HG03196 (cell line): ENCODE measurements around the gene ZNF253.
A peak's percentile ranks its signal among the peaks of the same experiment; 100 is the strongest.
"Not testable (repeated sequence)": the region's sequence is repeated elsewhere in the genome, so short reads cannot be mapped to it uniquely, and the experiment has no call there.

ENCODE experiments used
- ATAC-seq: cut with Tn5 transposase; IDR thresholded peaks from one replicate; pipeline ENCODE4 v1.9.1; 2021; ENCODE audit not compliant: unreplicated experiment

Gene ZNF253

DNA sequence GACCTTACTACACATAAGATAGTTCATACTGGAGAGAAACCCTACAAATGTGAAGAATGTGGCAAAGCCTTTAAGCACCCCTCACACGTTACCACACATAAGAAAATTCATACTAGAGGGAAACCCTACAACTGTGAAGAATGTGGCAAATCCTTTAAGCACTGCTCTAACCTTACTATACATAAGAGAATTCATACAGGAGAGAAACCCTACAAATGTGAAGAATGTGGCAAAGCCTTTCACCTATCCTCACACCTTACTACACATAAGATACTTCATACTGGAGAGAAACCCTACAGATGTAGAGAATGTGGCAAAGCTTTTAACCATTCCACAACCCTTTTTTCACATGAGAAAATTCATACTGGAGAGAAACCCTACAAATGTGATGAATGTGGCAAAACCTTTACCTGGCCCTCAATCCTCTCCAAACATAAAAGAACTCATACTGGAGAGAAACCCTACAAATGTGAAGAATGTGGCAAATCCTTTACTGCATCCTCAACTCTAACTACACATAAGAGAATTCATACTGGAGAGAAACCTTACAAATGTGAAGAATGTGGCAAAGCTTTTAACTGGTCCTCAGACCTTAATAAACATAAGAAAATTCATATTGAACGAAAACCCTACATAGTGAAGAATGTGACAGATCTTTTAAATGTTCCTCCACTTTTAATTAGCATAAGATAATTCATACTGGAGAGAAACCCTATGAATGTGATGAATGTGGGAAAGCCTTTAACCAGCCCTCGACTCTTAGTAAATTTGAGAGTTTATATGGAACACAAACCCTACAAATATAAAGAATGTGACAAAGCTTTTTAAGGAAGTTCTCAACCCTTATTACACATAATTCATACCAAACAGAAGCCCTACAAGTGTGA, 26.6 kb downstream of the ZNF253 start:
- not testable (repeated sequence) for ATAC-seq

DNA sequence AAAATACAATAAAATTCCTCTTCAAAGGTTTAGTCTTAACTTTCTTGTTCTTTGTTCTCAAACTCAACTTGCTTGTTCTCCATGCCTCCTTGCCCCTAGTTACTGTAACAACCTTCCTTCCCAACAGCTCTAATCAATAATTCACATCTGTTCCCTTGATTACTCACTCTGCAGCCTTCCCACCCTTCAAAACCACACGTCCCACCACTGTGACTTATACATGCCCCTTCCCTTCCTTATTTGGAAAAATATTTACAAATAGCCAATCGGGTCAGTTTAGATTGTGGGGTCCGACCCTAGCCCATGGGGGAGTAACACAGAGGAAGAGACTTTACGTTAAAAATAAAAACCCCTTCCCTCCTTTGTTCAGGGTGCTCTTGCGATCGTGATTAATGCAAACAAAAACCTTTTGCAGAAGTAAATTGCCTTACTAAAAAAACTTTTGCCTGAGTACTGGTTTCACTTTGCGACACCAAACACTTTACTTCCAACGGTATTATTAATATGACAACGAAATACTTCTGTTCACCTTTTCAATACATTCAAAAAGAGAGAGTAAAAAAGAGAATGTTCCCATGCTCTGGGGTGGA, 34.6 kb downstream of the ZNF253 start:
- ATAC-seq = peak; percentile 16

DNA sequence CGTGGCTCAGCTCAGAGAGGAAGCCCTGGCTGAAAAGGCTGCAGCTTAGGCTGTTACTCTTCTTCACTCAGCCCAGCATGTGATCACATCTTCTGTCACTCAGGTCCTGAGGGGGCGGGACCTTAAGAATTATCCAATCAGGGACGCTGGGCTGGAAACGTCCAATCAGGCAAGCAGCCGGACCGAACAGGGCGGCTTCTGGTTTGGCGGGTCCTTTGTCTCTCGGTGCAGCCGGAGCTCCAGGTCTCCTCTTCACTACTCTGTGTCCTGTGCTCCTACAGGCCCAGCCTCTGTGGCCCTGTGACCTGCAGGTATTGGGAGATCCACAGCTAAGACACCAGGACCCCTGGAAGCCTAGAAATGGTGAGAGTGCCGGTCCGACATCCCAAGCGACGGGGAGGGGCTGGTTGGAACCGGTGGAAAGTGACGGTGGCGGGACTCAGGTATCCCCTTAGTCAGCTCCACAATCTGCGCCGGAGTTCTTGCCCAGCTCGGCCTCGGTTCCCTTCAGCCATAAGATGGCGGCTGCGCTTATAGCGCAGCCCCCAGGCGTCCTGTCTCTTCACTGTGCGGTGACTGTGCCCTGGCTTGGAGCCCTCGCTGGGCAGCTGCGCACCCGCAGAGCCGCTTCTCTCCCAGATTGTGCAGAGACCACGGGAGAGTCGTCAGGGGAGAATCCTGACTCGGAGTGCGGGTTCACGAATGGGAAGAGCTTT, 35.2 kb downstream of the ZNF253 start, which contains the start of gene ZNF93:
Gene ZNF93 (plus strand): TSS at position 218 of the 716 bp plus-strand sequence. CDS start 143 bp downstream, at position 361.
- ATAC-seq = peak; percentile 90

DNA sequence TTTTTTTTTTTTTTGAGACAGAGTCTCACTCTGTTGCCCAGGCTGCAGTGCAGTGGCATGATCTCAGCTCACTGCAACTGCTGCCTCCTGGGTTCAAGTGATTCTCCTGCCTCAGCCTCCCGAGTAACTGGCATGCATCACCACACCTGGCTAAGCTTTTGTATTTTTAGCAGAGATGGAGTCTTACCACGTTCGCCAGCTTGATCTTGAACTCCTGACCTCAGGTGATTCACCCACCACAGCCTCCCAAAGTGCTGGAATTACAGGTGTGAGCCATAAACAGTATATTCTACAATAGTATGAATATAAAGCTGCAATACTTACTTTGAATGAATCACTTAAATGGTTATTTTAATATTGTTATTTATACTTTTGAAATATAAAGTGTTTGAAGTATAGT, 41.9 kb downstream of the ZNF253 start:
- ATAC-seq = not testable (repeated sequence)

DNA sequence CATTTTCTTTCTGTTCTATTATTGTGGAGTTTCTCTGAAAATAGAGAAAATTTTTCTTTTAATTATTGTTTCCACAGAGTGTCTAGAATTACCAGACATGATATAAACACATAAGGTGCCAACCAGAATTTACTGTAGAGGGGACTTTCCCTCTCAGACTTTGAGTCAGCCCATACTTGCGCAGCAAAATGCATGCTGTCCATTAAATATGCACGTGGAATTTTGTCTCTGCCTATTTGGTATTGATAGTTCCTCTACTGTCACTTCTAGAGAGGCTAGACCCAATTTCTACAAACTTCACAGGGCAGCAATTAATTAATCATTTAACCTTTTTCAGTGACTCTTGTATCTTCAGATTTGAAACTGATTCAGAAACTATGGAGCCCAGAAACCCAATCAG, 44.0 kb downstream of the ZNF253 start:
- no peak for ATAC-seq

DNA sequence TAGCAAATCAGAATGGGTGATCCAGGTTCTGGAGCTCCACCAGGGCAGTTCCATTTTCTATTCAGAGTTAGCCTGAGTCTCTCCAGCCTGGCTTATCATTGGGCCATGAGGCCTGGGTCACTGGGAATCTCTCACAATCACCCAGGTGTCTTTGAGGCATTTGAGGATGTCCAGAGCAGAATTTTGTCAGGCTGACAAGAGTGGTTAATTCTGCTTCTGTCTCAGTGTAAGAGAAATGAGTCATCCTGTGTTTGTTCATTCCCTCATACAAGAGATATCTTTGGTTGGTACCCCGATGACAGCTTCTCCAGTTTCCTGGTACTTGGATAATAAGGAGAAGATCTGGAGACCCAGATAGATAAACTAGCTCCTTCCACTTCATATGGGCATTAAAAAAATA, 45.5 kb downstream of the ZNF253 start:
- no peak for ATAC-seq

DNA sequence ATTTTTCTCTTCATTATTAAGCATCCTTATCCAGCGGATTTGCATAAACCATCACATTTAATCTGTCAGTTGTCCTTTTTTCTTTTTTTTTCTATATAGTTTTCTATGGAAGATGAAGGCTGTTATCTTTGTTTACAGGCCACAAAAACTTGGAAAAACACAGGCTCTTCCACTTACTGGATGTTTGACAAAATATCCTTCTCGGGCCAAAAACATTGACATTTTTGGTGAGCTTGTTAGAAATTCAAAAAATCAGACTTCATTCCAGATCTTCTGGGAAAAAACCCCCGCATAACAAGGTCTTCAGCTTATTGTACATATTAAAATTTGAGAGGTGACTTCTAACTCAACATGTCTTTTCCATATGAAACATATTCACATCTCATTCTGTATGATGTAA, 48.9 kb downstream of the ZNF253 start:
- ATAC-seq = no peak

DNA sequence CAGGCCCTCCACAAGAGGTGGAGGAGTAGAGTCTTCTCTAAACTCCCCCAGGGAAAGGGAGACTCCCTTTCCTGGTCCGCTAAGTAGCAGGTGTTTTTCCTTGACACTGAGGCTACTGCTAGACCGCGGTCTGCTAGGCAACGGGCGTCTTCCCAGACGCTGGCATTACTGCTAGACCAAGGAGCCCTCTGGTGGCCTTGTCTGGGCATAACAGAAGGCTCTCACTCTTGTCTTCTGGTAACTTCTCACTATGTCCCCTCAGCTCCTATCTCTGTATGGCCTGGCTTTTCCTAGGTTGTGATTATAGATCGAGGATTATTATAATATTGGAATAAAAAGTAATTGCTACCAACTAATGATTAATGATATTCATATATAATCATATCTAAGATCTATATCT, 64.7 kb downstream of the ZNF253 start:
- not testable (repeated sequence) for ATAC-seq

DNA sequence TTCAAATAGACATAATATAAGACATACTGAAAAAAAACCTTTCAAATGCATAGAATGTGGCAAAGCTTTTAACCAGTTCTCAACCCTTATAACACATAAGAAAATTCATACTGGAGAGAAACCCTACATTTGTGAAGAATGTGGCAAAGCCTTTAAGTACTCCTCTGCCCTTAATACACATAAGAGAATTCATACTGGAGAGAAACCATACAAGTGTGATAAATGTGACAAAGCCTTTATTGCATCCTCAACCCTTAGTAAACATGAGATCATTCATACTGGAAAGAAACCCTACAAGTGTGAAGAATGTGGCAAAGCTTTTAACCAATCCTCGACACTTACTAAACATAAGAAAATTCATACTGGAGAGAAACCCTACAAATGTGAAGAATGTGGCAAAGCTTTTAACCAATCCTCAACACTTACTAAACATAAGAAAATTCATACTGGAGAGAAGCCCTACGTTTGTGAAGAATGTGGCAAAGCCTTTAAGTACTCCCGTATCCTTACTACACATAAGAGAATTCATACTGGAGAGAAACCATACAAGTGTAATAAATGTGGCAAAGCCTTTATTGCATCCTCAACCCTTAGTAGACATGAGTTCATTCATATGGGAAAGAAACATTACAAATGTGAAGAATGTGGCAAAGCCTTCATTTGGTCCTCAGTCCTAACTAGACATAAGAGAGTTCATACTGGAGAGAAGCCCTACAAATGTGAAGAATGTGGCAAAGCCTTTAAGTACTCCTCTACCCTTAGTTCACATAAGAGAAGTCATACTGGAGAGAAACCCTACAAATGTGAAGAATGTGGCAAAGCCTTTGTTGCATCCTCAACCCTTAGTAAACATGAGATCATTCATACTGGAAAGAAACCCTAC, 68.0 kb downstream of the ZNF253 start:
- ATAC-seq = not testable (repeated sequence)

DNA sequence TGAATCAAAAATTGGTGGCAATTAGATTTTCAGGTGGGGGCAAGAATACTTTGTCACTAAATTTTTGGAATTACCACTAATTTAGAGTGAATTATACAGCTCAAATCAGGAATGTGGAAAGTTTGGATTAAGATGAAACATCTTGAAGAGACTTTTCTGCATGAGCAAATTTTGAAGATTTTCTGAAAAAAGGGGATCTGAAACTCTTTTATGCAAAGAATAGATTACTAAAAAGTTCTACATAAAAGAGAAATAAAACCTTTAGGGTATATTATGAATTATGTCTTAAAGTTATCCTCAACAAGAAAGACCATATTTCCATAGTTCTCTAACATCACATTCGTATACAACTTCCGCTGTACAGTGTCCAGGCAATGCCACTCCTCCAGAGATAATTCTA, 71.7 kb downstream of the ZNF253 start:
- ATAC-seq = no peak

DNA sequence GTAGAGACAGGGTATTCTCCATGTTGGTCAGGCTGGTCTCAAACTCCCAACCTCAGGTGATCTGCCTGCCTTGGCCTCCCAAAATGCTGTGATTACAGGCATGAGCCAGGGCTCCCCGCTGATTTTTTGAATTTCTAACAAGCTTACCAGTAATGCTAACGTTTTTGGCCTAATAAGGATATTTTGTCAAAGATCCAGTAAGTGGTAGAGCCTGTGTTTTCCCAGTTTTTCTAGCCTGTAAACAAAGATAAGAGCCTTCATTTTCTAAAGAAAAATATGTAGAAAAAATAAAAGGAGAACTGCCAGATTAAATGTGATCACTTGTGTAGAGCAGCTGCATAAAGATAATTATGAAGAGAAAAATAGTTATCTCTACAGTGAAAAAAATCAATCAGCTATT, 72.8 kb downstream of the ZNF253 start:
- no peak for ATAC-seq

DNA sequence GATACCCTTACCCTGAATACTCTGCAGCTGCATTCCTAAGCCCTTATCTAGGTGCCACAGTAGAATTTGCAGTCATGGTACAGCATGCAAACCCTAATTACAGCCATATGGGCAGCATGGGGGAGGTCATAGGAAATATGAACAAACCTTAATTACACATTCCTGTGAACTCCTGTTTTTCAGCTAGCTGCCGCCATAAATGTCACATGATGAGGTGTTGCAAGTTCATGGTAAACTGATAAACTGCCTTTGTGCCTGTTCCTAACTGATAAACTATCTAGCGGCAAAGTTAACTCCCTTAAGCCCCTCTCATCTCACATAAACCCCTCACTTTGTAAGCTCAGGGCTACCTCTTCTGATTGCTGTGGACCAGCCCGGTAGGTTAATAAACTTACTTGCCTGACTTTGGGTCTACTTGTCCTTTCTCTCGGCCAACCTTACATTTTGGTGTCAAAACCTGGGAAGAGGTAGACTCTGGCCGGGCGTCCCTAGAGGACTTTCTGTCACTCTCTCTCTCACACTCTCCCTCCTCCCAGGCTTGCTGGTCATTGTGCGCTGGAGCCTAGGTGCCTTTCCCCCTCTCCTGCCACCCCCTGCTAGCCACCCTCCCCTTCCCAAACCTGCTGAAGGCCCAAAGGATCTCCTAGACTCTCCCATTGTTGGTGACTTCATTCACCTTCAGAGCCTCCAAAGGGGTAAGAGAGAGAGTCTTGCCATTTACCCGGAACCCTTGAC, 78.3 kb downstream of the ZNF253 start:
- no peak for ATAC-seq
